GM19023 (cell line): ENCODE results near the gene VKORC1.
"Not testable (repeated sequence)": the region's sequence is repeated elsewhere in the genome, so short reads cannot be mapped to it uniquely, and the experiment has no call there.

Source experiments
- ATAC-seq: cut with Tn5 transposase; IDR thresholded peaks from one replicate; pipeline ENCODE4 v1.9.1; 2021; ENCODE audit warnings: mild to moderate bottlenecking, moderate library complexity; ENCODE audit not compliant: unreplicated experiment

VKORC1 gene

DNA sequence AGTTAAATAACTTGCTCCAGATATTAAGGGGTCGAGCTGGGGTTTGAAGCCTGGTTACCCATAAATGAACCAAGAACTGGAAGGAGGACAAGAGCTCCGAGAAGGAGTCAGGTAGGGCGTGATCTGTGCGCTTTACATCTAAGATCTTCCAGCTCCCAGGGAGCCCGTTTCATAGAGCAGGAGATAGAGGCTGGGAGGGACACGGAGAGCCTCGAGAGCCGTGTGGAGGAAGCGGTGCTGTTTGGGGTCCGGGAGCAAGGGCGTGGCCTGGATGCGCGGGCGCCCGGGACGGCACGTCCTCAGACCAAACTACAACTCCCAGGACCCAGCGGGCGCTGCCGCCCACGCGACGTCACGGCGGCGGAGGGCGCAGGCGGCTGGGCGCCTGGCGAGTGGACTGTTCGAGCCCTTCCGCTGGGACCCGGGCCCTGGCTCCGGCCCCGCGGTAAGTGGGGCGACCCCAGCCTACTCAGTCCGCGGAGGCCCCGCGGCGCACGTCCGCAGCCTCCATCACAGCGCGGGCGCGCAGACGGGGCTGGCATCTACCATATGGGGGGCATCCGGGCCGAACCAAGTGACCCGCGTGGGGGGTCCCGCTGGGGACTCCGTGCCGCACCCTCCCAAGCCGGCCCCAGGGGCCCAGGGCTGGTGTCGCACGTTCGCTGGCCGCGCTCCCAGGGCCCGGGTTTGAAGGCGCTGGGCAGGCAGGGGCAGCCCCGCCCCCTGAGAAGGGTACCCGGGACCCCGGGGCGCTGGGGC, 13.6 kb upstream of the VKORC1 start, which contains the start of gene BCKDK:
BCKDK (plus strand) TSS at position 352 of the 759 bp plus-strand sequence. CDS start 838 bp downstream, outside the sequence.
- ATAC-seq, result peak; percentile 83

DNA sequence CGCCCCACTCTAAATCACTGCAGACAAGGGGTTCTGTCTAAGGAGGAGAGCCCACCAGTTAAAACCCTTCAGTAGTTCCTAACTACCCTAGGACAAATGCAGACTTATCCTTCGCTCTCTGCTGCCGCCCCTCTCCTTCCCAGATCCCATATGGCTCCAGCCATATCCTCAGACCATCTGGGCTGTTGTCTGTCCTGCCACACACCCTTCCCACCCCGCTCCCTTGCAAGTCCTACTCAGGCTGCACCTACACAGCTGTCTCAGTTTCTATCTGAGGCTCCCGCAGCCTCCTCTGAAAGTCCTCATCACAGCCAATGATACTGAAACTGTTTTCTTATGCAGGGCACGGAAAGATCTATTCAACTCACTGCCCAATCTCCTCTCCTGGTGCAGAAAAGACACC, 12.9 kb upstream of the VKORC1 start:
- ATAC-seq, result peak; percentile 56

DNA sequence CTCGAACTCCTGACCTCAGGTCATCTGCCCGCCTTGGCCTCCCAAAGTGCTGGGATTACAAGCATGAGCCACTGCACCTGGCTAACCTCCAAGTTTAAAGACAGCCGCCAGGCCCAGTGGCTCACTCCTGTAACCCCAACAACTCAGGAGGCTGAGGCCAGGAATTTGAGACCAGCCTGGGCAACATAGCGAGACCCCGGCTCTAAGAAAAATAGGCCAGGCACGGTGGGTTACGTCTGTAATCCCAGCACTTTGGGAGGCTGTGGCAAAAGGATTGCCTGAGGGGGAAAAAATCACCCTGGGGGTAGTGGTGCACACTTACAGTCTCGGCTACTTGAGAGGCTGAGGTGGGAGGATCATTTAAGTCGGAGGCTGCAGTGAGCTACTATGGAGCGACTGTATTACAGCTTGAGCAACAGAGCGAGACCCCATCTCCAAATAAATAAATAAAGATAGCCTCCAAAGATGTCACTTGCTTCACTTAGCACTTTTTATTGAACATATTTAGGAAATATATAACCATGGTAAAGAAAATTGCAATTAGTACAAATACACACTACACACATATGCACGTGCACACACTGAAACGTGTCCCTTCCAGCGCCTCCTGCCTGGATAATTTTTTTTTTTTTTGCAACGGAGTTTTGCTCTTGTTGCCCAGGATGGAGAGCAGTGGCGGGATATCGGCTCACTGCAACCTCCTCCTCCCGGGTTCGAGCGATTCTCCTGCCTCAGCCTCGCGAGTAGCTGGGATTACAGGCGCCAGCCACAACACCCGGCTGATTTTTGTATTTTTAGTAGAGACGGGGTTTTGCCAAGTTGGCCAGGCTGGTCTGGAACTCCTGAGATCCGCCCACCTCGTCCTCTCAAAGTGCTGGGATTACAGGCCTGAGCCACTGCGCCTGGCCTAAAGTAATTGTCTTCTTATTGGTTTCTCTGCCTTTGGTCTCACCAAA, 12.2 kb upstream of the VKORC1 start:
- ATAC-seq, result no peak

DNA sequence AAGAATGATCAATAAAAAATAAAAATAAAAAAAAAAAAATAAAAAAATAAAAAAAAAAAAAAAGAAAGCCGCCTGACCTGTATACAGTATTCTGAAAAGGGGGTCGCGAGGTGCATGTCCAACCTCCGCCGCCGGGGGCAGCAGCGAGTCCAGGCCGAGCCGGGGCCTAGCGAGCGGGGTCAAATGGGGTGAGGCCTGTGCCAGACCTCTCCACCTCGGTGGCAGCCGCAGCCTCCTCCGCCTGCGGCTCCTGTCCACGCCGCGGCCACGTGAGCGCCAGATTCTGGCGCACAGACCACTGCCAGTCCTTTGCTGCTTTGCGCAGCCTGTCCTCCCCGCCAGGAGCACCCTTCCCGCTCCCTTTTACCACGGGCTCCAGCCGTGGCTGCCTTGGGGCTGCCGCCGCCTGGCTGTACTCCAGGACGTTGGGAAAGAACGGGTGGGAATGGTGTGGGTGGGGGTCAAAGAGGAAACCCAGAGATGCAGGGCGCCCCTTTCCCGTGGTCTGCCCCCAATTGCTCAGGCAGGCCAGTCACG, 11.1 kb upstream of the VKORC1 start:
- ATAC-seq, result no peak

DNA sequence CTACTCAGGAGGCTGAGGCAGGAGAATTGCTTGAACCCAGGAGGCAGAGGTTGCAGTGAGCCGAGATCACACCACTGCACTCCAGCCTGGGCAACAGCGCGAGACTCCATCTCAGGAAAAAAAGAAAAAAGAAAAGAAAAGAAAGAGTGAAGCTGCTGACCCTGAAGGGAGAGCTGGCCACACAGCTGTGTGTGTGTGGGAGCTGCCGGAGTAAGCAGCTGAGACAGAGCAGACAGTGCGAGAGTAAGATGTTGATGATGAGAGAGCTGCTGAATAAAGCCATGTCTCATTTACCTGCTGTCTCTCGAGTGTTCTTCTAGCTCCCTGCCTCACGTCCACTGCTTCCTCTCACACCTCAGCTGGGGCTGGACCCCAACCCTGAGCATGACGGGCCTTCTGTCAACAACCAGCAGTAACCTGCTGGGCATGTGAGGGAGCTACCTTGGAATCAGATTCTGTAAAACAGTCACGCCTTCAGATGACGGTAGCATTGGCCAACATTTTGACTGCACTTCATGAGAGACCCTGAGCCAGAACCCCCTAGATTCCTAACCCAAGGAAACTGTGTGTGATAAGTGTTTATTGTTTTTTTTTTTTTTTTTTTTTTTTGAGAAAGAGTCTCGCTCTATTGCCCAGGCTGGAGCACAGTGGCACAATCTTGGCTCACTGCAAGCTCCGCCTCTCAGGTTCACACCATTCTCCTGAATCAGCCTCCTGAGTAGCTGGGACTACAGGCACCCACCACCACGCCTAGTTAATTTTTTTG, 6.5 kb upstream of the VKORC1 start:
- not testable (repeated sequence) for ATAC-seq

DNA sequence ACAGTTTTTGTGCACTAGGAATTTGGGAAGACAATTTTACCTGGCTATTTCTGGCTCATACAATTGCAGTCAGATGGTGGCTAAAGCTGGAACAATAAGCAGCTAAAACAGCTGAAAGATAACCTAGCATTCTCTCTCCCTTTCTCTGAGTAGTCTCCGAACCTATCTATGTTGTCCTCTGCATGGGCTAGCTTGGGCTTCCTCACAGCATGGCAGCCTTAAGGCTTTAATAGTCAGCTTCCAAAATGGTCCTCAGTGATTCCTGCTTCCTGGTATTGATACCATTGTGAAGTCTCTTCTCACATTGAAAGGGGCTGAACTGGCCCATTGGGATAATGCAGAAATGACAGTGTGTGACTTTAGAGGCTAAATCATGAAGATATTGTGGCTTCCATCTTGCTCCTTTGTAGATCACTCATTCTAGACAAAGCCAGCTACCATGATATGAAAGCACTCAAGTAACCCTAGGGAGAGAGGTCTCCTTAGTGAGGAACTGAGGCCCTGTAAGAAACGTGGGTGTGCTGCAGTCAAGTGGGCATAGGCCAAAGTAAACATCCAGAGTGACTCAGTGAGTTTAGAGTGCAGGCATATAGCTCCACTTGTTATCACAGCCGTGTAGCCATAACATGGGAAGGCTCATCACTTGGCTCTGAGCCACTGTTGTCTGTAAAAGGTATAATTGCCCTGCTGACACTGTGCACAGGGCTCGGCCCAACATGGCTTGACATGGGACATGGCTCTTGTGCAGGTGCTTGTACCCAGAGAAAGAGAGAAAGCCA, 5.5 kb upstream of the VKORC1 start:
- no peak for ATAC-seq

DNA sequence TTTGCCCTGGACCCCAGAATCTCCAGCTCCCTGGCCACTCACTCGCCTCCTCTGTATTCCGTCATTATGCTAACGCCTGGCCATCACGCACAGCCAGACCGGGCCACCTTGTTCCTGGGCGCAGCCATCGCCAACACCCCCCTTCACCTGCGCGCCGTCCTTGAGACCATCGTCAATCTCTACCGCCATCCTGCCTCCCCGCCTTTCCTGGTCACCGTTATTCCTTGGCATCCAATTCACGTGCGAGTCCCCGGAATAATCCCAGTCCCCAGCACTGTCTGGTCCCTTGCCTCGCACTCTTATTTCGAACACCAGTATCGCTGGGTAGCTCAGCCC, 541 bp downstream of the VKORC1 start:
- no peak for ATAC-seq

DNA sequence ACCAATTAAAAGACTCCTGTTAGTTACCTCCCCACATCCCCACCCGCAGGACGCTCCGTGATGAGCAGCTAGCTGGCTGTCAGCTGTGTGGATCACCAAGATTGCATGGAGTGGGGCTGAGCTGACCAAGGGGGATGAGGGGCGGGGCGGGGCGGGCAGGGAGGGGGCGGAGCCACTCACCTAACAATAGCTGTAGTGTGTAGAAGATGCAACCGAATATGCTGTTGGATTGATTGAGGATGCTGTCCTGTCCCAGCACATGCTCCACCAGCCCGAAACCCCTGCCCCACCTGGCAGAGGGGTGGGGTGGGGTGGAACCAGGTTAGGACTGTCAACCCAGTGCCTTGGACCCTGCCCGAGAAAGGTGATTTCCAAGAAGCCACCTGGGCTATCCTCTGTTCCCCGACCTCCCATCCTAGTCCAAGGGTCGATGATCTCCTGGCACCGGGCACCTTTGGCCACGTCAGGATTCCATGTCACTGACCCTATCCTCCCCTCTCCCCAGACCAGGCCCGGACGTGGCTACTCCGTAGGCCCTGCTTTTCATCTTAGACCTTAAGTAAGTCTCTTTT, 1.4 kb downstream of the VKORC1 start:
- no peak for ATAC-seq

DNA sequence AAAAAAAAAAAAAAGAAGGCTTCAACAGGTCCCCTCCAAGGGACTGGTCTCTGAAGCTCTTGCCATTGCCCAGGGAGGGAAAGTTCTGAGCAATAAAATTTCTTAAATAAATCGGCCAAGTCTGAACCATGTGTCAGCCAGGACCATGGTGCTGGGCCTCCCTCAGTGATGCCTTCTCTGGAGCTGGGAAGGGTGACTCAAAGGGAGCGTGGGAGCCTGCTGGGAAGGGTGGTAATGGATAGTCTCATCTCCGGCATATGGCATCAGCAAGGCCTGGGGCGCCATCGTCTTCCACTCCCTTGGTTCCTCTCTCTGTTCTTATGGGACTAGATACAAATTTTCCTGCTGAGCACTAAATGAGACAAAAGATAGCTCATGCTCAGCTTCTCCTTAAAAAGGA, 2.3 kb downstream of the VKORC1 start:
- ATAC-seq, result no peak

DNA sequence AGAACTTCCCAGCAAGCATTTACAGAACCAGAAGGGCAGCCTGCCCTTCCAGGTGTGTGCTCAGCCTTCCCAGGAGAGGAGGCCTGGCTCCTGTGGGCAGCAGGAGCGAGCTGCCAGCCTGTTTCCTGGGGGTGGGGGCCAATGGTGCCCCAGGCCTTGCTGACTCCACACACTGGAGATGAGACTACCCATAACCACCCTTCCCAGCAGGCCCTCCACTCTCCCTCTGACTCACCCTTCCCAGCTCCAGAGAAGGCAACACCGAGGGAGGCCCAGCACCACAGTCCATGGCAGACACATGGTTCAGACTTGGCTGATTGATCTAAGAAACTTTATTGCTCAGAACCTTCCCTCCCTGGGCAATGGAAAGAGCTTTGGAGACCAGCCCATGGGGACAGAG, 4.1 kb downstream of the VKORC1 start:
- ATAC-seq, result no peak

DNA sequence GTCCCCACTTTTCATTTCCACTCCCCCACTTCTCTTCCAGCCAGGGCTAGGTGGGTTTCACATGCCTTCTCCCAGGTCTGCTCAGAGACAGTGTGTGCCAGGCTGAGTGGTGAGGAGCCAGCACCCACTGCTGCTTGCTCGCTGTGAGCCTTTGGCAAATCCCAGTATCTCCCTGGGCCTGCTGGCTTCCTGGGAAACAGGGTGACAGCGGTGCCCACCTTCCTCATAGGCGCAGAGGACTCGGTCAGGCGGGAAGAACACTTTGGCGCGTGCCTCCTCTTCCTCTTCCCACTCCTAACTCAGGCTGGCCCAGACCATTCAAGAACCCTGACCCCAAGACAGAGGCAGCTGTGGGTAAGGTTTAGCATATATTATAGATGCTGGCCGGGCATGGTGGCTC, 5.4 kb downstream of the VKORC1 start:
- no peak for ATAC-seq

DNA sequence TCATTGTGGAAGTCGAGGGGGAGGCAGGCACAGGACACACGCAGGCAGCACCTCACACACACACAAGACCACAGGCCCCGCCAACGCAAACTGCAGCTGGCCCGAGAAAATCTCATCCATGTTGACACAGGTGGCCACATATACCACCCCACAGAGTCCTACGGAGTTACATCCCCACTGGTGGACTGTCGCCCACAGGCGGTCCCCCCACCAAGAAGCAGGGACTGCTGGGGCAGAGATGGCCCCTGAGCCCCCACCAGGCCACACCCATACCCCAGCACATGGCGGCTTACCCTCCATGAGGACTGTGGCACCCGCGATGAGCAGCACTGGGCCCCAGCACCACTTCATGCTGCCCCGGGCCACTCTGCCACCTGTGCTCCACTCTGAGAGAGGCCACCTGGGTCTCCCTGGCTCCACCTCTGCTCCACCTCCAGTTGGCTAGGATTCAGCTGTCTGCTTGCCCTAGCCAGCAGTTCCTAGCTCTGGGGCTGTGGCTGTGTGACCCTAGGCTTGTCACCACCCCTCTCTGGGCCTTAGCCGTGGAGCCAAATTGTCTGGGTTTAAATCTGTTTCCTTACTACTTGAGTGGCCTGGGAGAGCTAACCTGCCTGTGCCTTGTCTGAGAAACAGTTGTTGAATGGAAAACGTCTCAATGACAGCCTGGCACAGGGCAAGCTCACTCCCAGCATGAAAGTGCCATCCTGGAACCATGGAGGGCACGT, 6.0 kb downstream of the VKORC1 start, which contains the start of gene PRSS53:
PRSS53 (minus strand) TSS at position 485 of the 725 bp plus-strand sequence; CDS start at position 351, 134 bp downstream.
- no peak for ATAC-seq

DNA sequence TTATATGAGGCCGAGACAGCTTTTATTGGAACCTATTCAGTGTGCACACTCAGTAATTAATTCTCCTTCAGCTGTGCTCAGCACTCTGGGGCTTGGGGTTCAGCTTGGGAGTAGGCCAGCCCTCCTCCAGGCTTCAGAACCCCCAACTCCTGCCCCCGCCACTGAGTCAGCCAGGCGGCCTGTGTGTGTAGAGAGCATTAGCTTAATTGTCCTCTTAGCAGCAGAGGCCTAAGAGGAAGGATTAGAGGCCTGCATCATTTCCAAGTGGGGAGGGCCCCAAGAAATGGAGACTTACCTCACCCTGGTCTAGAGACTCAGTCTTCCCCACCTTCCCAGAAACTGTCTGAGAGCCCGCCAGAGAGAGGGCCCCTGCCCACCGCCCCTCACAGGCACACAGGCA, 6.6 kb downstream of the VKORC1 start:
- no peak for ATAC-seq

DNA sequence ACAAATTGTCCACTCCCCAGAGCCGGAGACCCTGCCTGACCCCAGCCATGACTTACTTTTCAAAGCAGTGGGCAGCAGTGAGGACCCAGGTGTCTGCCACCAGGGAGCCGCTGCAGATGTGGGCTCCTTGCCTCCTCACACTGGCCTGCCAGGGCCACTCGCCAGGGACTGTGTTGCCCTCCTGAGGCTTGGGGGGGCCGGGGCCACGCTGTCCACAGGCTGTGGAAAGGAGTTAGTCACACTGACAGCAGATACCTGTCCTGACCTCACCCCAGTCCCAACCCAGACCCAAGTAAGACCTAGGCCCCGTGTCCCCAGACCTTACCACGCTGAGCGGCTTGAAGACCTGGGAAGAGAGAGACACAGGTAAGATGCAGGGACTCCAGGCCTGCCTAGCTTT, 7.1 kb downstream of the VKORC1 start:
- ATAC-seq, result no peak

DNA sequence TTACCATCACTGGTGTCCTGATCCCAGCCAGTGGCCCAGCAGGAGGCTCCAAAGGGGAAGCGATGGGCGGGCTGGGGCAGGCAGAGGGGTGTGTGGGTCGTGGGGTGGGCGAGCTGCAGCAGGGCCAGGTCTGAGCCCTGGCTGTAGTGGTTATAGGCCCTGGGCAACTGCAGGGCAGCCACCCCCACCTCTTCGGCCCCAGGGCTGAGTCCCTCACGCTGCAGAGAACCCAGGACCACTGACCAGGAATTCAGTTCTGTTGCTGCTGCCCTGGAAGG, 8.0 kb downstream of the VKORC1 start:
- ATAC-seq, result no peak

DNA sequence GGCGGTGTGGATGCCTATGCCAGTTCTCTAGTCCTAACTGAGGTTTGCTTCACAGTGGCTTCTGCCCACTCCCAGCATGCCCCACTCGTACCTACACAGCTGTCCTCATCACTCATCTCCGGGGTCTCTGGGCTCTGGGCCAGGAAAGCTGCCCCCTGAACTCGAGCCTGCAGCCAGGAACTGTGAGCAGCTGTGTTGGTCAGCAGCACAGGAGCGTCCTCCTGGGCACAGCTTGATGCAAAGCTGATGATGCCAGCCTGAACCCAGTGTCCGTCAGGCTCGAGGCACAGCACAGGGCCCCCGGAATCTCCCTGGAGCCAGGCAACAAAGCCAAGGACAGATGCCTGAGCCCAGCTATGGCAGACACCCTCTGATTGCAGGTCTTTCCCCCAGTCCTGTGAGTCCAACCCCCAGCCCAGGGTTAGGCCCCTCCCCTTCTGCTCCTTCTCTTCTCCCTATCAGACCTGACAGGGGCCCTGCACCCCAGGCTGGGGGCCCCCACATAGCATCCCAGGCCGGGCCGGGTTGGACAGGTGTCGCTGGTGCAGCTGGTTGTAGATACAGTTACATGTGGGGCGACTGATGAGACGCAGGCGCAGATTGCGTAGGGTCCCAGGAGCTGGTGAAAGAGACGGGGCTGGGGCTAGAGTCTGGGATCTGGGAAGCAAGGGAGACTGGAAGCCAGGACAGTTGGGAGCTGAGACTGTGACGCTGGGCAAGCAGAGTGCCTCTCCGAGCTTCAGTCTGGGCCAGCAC, 8.5 kb downstream of the VKORC1 start:
- ATAC-seq, result no peak

DNA sequence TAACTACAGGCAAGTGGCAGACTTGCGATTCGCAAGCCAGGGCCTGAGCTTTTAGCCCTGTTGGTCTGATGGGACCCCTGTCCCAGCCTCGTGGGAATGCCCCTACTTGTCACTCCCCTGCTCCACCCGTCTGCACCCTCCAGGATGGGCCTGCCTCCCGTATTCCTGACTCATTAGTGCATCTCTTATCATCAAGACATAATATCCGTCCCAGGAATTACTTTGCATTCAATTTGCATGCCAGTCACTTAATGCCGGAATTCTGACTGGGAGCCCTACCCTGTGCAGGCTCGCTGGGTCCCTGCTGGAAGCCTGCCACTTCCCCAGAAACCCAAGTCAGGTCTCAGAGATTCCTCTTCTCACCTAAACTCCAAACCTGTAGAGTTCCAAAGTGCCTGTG, 9.2 kb downstream of the VKORC1 start:
- ATAC-seq, result no peak

DNA sequence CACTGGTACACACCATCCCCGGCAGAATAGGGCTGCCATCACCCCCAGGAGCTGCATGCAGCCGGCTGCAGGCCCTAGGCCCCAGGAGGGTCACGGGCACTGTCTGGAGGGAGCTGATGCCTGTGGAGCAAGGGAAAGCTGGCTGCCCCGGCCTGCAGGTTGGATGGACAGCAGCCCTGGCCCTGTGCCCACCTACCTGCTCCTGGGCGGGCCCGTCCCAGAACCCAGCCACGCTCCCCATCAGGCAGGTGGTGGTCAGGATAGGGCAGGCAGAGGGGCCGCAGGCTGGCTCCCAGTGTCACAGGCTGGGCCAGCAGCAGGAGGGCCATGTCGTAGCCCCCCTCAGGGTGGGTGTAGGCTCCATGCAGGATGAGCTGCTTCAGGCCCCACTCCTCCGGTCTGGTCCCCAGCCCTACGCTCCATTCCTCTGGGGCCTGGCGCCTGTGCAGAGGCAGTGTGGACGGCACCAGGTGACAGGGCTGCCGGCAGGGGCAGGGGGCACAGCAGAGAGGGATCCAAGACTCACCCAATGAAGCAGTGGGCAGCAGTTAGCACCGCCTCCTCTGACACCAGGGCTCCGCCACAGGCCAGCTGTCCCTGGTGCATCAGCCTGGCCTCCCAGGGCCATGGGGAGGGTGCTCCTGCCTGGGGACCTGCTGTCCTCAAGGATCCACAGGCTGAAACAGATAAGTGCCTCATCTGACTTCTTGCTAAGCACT, 9.9 kb downstream of the VKORC1 start:
- ATAC-seq, result no peak
